SK-N-SH treated with all-trans-retinoic acid at 6 μM for 48 hours (cell line): ENCODE data around the gene TMEM9.

Experiments used
- ATAC-seq: fragments of 200-7000 bp; cut with Tn5 transposase; 3 replicates; pipeline ENCODE4 v1.9.1; 2020; ENCODE audit warnings: mild to moderate bottlenecking, moderate library complexity
- ARNTL ChIP-seq: fragments of 450-650 bp; formaldehyde crosslinking; IDR thresholded peaks from 2 replicates; pipeline ENCODE4 v1.5.0; 2020; ENCODE audit warnings: low read depth, mild to moderate bottlenecking, moderate library complexity, borderline replicate concordance
- BACH2 ChIP-seq: fragments of 250-450 bp; sonication (Bioruptor Pico); IDR thresholded peaks from 2 replicates; pipeline ENCODE4 v1.9.0; 2021; ENCODE audit warnings: mild to moderate bottlenecking, borderline replicate concordance
- CREB5 ChIP-seq: fragments of 250-450 bp; sonication (Bioruptor Pico); IDR thresholded peaks from 2 replicates; pipeline ENCODE4 v1.5.1; 2020; ENCODE audit warnings: low read depth, mild to moderate bottlenecking, moderate library complexity
- CSDC2 ChIP-seq: fragments of 250-450 bp; sonication (Bioruptor Pico); IDR thresholded peaks from 2 replicates; pipeline ENCODE4 v1.5.0; 2020; ENCODE audit warnings: mild to moderate bottlenecking, moderate library complexity
- CSRNP3 ChIP-seq: fragments of 250-450 bp; sonication (Bioruptor Pico); IDR thresholded peaks from 2 replicates; pipeline ENCODE4 v1.5.1; 2021; ENCODE audit warnings: mild to moderate bottlenecking, moderate library complexity
- PATZ1 ChIP-seq: fragments of 250-450 bp; sonication (Bioruptor Pico); IDR thresholded peaks from 2 replicates; pipeline ENCODE4 v1.8.0; 2020; ENCODE audit warnings: mild to moderate bottlenecking, moderate library complexity, borderline replicate concordance
- POU6F1 ChIP-seq: fragments of 250-450 bp; sonication (Bioruptor Pico); IDR thresholded peaks from 2 replicates; pipeline ENCODE4 v1.8.0; 2021; ENCODE audit warnings: low read depth, mild to moderate bottlenecking, moderate library complexity, borderline replicate concordance
- PPARA ChIP-seq: fragments of 250-450 bp; sonication (Bioruptor Pico); IDR thresholded peaks from 2 replicates; pipeline ENCODE4 v1.5.0; 2020; ENCODE audit warnings: mild to moderate bottlenecking, borderline replicate concordance
- RARB ChIP-seq: fragments of 250-450 bp; sonication (Bioruptor Pico); IDR thresholded peaks from 2 replicates; pipeline ENCODE4 v1.8.0; 2021; ENCODE audit warnings: mild to moderate bottlenecking, moderate library complexity
- SNAI2 ChIP-seq: fragments of 250-450 bp; sonication (Bioruptor Pico); IDR thresholded peaks from 2 replicates; pipeline ENCODE4 v1.5.0; 2020; ENCODE audit warnings: mild to moderate bottlenecking, moderate library complexity
- TCF4 ChIP-seq: fragments of 250-450 bp; sonication (Bioruptor Pico); IDR thresholded peaks from 2 replicates; pipeline ENCODE4 v1.8.0; 2021; ENCODE audit warnings: mild to moderate bottlenecking, moderate library complexity, borderline replicate concordance
- TOX ChIP-seq: fragments of 250-450 bp; sonication (Bioruptor Pico); IDR thresholded peaks from 2 replicates; pipeline ENCODE4 v1.8.0; 2021; ENCODE audit warnings: mild to moderate bottlenecking, moderate library complexity, borderline replicate concordance
- TSHZ2 ChIP-seq: fragments of 250-450 bp; sonication (Bioruptor Pico); IDR thresholded peaks from 2 replicates; pipeline ENCODE4 v1.5.0; 2020; ENCODE audit warnings: mild to moderate bottlenecking, moderate library complexity
- ZC3H10 ChIP-seq: fragments of 250-450 bp; sonication (Bioruptor Pico); IDR thresholded peaks from 2 replicates; pipeline ENCODE4 v1.5.1; 2021; ENCODE audit warnings: mild to moderate bottlenecking, moderate library complexity
- ZFP3 ChIP-seq: fragments of 250-450 bp; sonication (Bioruptor Pico); IDR thresholded peaks from 2 replicates; pipeline ENCODE4 v1.5.0; 2020; ENCODE audit warnings: mild to moderate bottlenecking, moderate library complexity
- ZFP30 ChIP-seq: fragments of 450-650 bp; formaldehyde crosslinking; IDR thresholded peaks from 2 replicates; pipeline ENCODE4 v1.5.0; 2022; ENCODE audit warnings: mild to moderate bottlenecking, moderate library complexity
- ZNF565 ChIP-seq: fragments of 450-650 bp; formaldehyde crosslinking; conservative IDR thresholded peaks from 2 replicates; pipeline ENCODE4 v1.5.0; 2020; ENCODE audit warnings: low read depth, mild to moderate bottlenecking, moderate library complexity
- ZNF70 ChIP-seq: fragments of 450-650 bp; formaldehyde crosslinking; IDR thresholded peaks from 2 replicates; pipeline ENCODE4 v1.5.0; 2020; ENCODE audit warnings: mild to moderate bottlenecking, moderate library complexity
- ZNF8 ChIP-seq: fragments of 450-650 bp; formaldehyde crosslinking; IDR thresholded peaks from 2 replicates; pipeline ENCODE4 v1.5.0; 2020; ENCODE audit warnings: mild to moderate bottlenecking, moderate library complexity

Gene TMEM9

GRCh38 chr1:201176940-201177339 is 22.7 kb upstream of the TMEM9 start (continued):
- no peak for TF ChIP-seq PATZ1
- no peak for TF ChIP-seq PPARA (CRISPR knock-in tag)
- TF ChIP-seq ZC3H10 (CRISPR knock-in tag): no peak
- no peak for TF ChIP-seq ZFP30 (CRISPR knock-in tag)

- TF ChIP-seq BACH2 (no peak), ZFP30 (CRISPR knock-in tag) (no peak), RARB (CRISPR knock-in tag) (no peak), PATZ1 (no peak), ZNF70 (no peak), PPARA (CRISPR knock-in tag) (no peak), TCF4 (CRISPR knock-in tag) (no peak), CSDC2 (CRISPR knock-in tag) (no peak), CREB5 (CRISPR knock-in tag) (no peak), ARNTL (no peak), CSRNP3 (CRISPR knock-in tag) (no peak), TOX (CRISPR knock-in tag) (no peak), ZNF565 (CRISPR knock-in tag) (no peak), SNAI2 (no peak), ZFP3 (CRISPR knock-in tag) (no peak), ZNF8 (no peak), ZC3H10 (CRISPR knock-in tag) (no peak), TSHZ2 (no peak), POU6F1 (CRISPR knock-in tag) (no peak)
- no peak for ATAC-seq
These were observed 21.7 kb upstream of the TMEM9 start for GRCh38 chr1:201175820-201176500.

- no peak for ATAC-seq
- TF ChIP-seq ZNF8: no peak
- TF ChIP-seq, all 23 proteins: peak for 0
These were observed 19.5 kb upstream of the TMEM9 start for GRCh38 chr1:201173736-201174135.
